GM23338 (cell line): ENCODE measurements around the gene MMD. TPM values are rescaled to one million over a fixed set of nuclear protein-coding genes. Genes with fewer than 3 reads are reported as not detected.

Source experiments
- ATAC-seq: fragments of 200-7000 bp; cut with Tn5 transposase; 3 replicates; pipeline ENCODE4 v1.9.1; 2020
- DNase-seq: peaks from one replicate; pipeline ENCODE4 v3.0.0-alpha.2; 2015; ENCODE audit warnings: low spot score
- H2AFZ ChIP-seq: fragments of 200-600 bp; sonication (generic); 2 replicates; pipeline ENCODE4 v1.8.0; 2016; ENCODE audit warnings: antibody characterized with exemption, mild to moderate bottlenecking, moderate library complexity
- H3F3A ChIP-seq: fragments of 200-600 bp; sonication (generic); replicated peaks from 2 replicates; pipeline ENCODE4 v1.8.0; 2017; ENCODE audit warnings: antibody characterized with exemption, mixed run types, low read depth
- H3K27ac ChIP-seq: fragments of 200-600 bp; sonication (generic); 2 replicates; pipeline ENCODE4 v1.6.1; 2016; ENCODE audit warnings: low read depth
- H3K27me3 ChIP-seq: fragments of 200-600 bp; sonication (generic); 2 replicates; pipeline ENCODE4 v1.8.0; 2016; ENCODE audit warnings: mild to moderate bottlenecking, mixed run types, moderate library complexity; ENCODE audit not compliant: insufficient read depth
- H3K36me3 ChIP-seq: fragments of 200-600 bp; sonication (generic); 2 replicates; pipeline ENCODE4 v1.8.0; 2016; ENCODE audit warnings: mild to moderate bottlenecking; ENCODE audit not compliant: insufficient read depth
- H3K4me1 ChIP-seq: fragments of 200-600 bp; sonication (generic); 2 replicates; pipeline ENCODE4 v1.8.0; 2016; ENCODE audit warnings: mild to moderate bottlenecking, moderate library complexity; ENCODE audit not compliant: insufficient read depth
- H3K4me2 ChIP-seq: fragments of 200-600 bp; sonication (generic); 2 replicates; pipeline ENCODE4 v1.7.1; 2017; ENCODE audit warnings: mixed run types
- H3K4me3 ChIP-seq: fragments of 200-600 bp; sonication (generic); 2 replicates; pipeline ENCODE4 v1.6.1; 2016; ENCODE audit warnings: mixed run types
- H3K79me2 ChIP-seq: fragments of 200-600 bp; sonication (generic); replicated peaks from 2 replicates; pipeline ENCODE4 v1.8.0; 2017; ENCODE audit warnings: mild to moderate bottlenecking; ENCODE audit not compliant: insufficient read depth
- H3K9me2 ChIP-seq: fragments of 200-600 bp; sonication (generic); 2 replicates; pipeline ENCODE4 v1.8.0; 2017; ENCODE audit not compliant: insufficient read depth
- H4K20me1 ChIP-seq: fragments of 200-600 bp; sonication (generic); replicated peaks from 2 replicates; pipeline ENCODE4 v1.8.0; 2017; ENCODE audit warnings: mild to moderate bottlenecking; ENCODE audit not compliant: insufficient read depth
- H3K27ac Mint-ChIP-seq: 2 replicates; pipeline ENCODE4 v1.8.0; 2020; ENCODE audit warnings: inconsistent platforms, mild to moderate bottlenecking, moderate library complexity, mixed read lengths
- H3K27me3 Mint-ChIP-seq: 3 replicates; pipeline ENCODE4 v1.8.0; 2022; ENCODE audit warnings: low read depth, mild to moderate bottlenecking, moderate library complexity, mixed read lengths, inconsistent platforms; ENCODE audit not compliant: insufficient read depth, poor library complexity
- H3K36me3 Mint-ChIP-seq: 3 replicates; pipeline ENCODE4 v1.8.0; 2021; ENCODE audit warnings: low read depth, mild to moderate bottlenecking, inconsistent platforms, moderate library complexity, mixed read lengths
- H3K4me1 Mint-ChIP-seq: 3 replicates; pipeline ENCODE4 v1.8.0; 2020; ENCODE audit warnings: mild to moderate bottlenecking, inconsistent platforms, mixed read lengths
- H3K4me3 Mint-ChIP-seq: 3 replicates; pipeline ENCODE4 v1.8.0; 2021; ENCODE audit warnings: moderate library complexity, mild to moderate bottlenecking, inconsistent platforms, mixed read lengths
- H3K9me3 Mint-ChIP-seq: 3 replicates; pipeline ENCODE4 v1.8.0; 2020; ENCODE audit warnings: moderate library complexity, mild to moderate bottlenecking, inconsistent platforms, mixed read lengths
- CREB1 ChIP-seq: fragments of 250-450 bp; sonication (Bioruptor Pico); IDR thresholded peaks from 2 replicates; pipeline ENCODE4 v1.5.0; 2020; ENCODE audit warnings: low read depth, mild to moderate bottlenecking, moderate library complexity
- CTCF ChIP-seq, 2 experiments: fragments of 200-600 bp in 1 of 2; sonication (generic) in 1 of 2; conservative IDR thresholded peaks; 2 replicates each; pipeline versions ENCODE4 v1.5.1 to v1.6.1; 2016 to 2017; ENCODE audit warnings: antibody characterized with exemption in 2 of 2, low read depth in 2 of 2, mild to moderate bottlenecking in 2 of 2, moderate library complexity in 1 of 2
- EZH2phosphoT487 ChIP-seq: fragments of 200-600 bp; sonication (generic); IDR thresholded peaks from one replicate; pipeline ENCODE4 v1.8.1; 2018; ENCODE audit warnings: antibody characterized with exemption; ENCODE audit not compliant: unreplicated experiment
- JUNB ChIP-seq: IDR thresholded peaks from one replicate; pipeline ENCODE4 v1.6.1; 2016; ENCODE audit warnings: antibody characterized with exemption; ENCODE audit not compliant: unreplicated experiment
- NANOG ChIP-seq: IDR thresholded peaks from 2 replicates; pipeline ENCODE4 v1.6.1; 2016; ENCODE audit warnings: antibody characterized with exemption, borderline replicate concordance
- STAT1 ChIP-seq: IDR thresholded peaks from one replicate; pipeline ENCODE4 v1.6.1; 2016; ENCODE audit warnings: antibody characterized with exemption; ENCODE audit not compliant: unreplicated experiment
- ZNF331 ChIP-seq: fragments of 250-450 bp; sonication (Bioruptor Pico); IDR thresholded peaks from 2 replicates; pipeline ENCODE4 v1.5.0; 2020; ENCODE audit warnings: low read depth, mild to moderate bottlenecking, moderate library complexity
- polyA plus RNA-seq: library from polyadenylated mRNA; unstranded; fragments of >200 nt; fragmentation: Nextera tagmentation; extraction: Ambion mirVana; gene quantifications from 2 replicates; pipeline ENCODE4 v1.2.1, GENCODE V29; 2016
- total RNA-seq: library from RNA; depleted of rRNA; stranded (reverse); fragments of >200 nt; shearing (Covaris generic); gene quantifications from 2 replicates; pipeline ENCODE4 v1.2.3, GENCODE V29; 2014
- TF ChIP-seq, protein P1 (sequence below): IDR thresholded peaks from 2 replicates; pipeline ENCODE4 v1.6.1; 2016; ENCODE audit warnings: antibody characterized with exemption
- TF ChIP-seq, protein P2 (sequence below): IDR thresholded peaks from one replicate; pipeline ENCODE4 v1.6.1; 2018; ENCODE audit warnings: antibody characterized with exemption; ENCODE audit not compliant: unreplicated experiment

MMD gene
- total and polyA plus RNA-seq, 2 experiments from 2014 or later, result 46.4 to 47.0 TPM

GRCh38 chr17:55348749-55349354, 72.8 kb downstream of the MMD start:
- TF ChIP-seq, protein P1, sequence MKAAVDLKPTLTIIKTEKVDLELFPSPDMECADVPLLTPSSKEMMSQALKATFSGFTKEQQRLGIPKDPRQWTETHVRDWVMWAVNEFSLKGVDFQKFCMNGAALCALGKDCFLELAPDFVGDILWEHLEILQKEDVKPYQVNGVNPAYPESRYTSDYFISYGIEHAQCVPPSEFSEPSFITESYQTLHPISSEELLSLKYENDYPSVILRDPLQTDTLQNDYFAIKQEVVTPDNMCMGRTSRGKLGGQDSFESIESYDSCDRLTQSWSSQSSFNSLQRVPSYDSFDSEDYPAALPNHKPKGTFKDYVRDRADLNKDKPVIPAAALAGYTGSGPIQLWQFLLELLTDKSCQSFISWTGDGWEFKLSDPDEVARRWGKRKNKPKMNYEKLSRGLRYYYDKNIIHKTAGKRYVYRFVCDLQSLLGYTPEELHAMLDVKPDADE, result no peak
- TF ChIP-seq ZNF331 (CRISPR knock-in tag), result no peak
- TF ChIP-seq CTCF (conservative IDR thresholded peaks at IDR 0.05; ENCODE audit: low read depth in 2 of 2), result peak; percentile 73 to 79
- Mint-ChIP-seq H3K9me3 (peaks cover 9% of the 10 kb centered on the region; the same call in 2 of the 3 replicates), H3K27ac (no peak overlapping the region), H3K4me3 (no peak overlapping the region), H3K4me1 (peaks cover 27% of the 10 kb centered on the region), H3K36me3 (no peaks in the 10 kb centered on the region), H3K27me3 (no peaks in the 10 kb centered on the region)
- no peaks in the 10 kb centered on the region for H3K79me2 ChIP-seq
- H3K27ac ChIP-seq, result no peak overlapping the region
- H3K4me2 ChIP-seq, result no peak overlapping the region
- ATAC-seq (peak; percentile 73), DNase-seq (peak; percentile 77)
- no peak overlapping the region for H3K4me3 ChIP-seq
- H3K36me3 ChIP-seq, result no peaks in the 10 kb centered on the region
- H4K20me1 ChIP-seq, result no peaks in the 10 kb centered on the region
- H3K9me2 ChIP-seq, result peaks cover 4% of the 10 kb centered on the region; the same call in 1 of the 2 replicates
- H3F3A ChIP-seq, result no peaks in the 10 kb centered on the region
- H2AFZ ChIP-seq, result 0 out of 2 replicates have a peak overlapping the region, but pooled peaks have one; percentile 53
- H3K4me1 ChIP-seq, result peaks cover 14% of the 10 kb centered on the region
- no peaks in the 10 kb centered on the region for H3K27me3 ChIP-seq

GRCh38 chr17:55347341-55347740, 74.3 kb downstream of the MMD start:
- ATAC-seq (no peak), DNase-seq (no peak)
- H2AFZ ChIP-seq, result no peak overlapping the region
- no peaks in the 10 kb centered on the region for H4K20me1 ChIP-seq
- H3K27ac ChIP-seq, result no peak overlapping the region
- Mint-ChIP-seq H3K4me1 (peaks cover 27% of the 10 kb centered on the region), H3K9me3 (peaks cover 9% of the 10 kb centered on the region; the same call in 2 of the 3 replicates), H3K36me3 (no peaks in the 10 kb centered on the region), H3K27me3 (no peaks in the 10 kb centered on the region), H3K27ac (no peak overlapping the region), H3K4me3 (no peak overlapping the region)
- peaks cover 4% of the 10 kb centered on the region; the same call in 1 of the 2 replicates for H3K9me2 ChIP-seq
- no peaks in the 10 kb centered on the region for H3K27me3 ChIP-seq
- no peaks in the 10 kb centered on the region for H3K36me3 ChIP-seq
- no peak overlapping the region for H3K4me3 ChIP-seq
- no peaks in the 10 kb centered on the region for H3F3A ChIP-seq
- H3K4me2 ChIP-seq, result no peak overlapping the region
- H3K79me2 ChIP-seq, result no peaks in the 10 kb centered on the region
- peaks cover 14% of the 10 kb centered on the region for H3K4me1 ChIP-seq
- TF ChIP-seq ZNF331 (CRISPR knock-in tag), result no peak
- TF ChIP-seq, protein P1, result no peak
- no peak for TF ChIP-seq CREB1 (CRISPR knock-in tag)
- TF ChIP-seq EZH2phosphoT487, result no peak
- TF ChIP-seq STAT1, result no peak
- TF ChIP-seq NANOG, result no peak
- TF ChIP-seq, protein P2, sequence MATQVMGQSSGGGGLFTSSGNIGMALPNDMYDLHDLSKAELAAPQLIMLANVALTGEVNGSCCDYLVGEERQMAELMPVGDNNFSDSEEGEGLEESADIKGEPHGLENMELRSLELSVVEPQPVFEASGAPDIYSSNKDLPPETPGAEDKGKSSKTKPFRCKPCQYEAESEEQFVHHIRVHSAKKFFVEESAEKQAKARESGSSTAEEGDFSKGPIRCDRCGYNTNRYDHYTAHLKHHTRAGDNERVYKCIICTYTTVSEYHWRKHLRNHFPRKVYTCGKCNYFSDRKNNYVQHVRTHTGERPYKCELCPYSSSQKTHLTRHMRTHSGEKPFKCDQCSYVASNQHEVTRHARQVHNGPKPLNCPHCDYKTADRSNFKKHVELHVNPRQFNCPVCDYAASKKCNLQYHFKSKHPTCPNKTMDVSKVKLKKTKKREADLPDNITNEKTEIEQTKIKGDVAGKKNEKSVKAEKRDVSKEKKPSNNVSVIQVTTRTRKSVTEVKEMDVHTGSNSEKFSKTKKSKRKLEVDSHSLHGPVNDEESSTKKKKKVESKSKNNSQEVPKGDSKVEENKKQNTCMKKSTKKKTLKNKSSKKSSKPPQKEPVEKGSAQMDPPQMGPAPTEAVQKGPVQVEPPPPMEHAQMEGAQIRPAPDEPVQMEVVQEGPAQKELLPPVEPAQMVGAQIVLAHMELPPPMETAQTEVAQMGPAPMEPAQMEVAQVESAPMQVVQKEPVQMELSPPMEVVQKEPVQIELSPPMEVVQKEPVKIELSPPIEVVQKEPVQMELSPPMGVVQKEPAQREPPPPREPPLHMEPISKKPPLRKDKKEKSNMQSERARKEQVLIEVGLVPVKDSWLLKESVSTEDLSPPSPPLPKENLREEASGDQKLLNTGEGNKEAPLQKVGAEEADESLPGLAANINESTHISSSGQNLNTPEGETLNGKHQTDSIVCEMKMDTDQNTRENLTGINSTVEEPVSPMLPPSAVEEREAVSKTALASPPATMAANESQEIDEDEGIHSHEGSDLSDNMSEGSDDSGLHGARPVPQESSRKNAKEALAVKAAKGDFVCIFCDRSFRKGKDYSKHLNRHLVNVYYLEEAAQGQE, result no peak
- TF ChIP-seq JUNB, result no peak
